ENCODE measurements around the gene ADGRG6. TPM values are rescaled to one million over a fixed set of nuclear protein-coding genes. Genes with fewer than 3 reads are reported as not detected.

Gene ADGRG6
- total RNA-seq, 1 donor from 2014 or later, result 3.6 TPM

DNA sequence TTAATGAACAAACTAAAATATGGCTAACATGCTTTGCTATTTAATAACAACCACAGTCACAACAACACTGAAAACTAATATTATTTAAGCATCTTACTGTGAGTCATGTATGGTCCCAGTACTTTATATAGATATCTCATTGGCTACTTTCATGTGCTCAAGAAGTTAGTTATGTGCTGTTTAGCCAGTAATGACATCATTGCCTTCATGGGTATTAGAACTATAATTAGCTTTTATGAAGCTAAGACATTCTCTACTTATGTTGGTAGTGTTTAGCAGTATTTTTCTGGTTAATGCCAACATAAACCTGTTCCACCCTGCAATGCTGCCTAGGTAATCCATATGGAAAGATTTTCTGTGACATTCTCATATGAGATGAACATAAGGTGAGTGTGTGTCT lies 56.1 kb downstream of the ADGRG6 start:
- no peaks in the 10 kb centered on the region for H3K4me1 ChIP-seq
- H3K36me3 ChIP-seq, result no peaks in the 10 kb centered on the region
- intact Hi-C loops (cut with micrococcal nuclease), result no loop called here
- DNase-seq, result no peak
- H3K27ac ChIP-seq (replicated peaks), result no peak overlapping the region
- H3K27me3 ChIP-seq (ENCODE audit: low read depth), result peaks cover 6% of the 10 kb centered on the region
- no peaks in the 10 kb centered on the region for H3K9me3 ChIP-seq (replicated peaks)
- no peak overlapping the region for H3K4me3 ChIP-seq
- TF ChIP-seq, protein P1, sequence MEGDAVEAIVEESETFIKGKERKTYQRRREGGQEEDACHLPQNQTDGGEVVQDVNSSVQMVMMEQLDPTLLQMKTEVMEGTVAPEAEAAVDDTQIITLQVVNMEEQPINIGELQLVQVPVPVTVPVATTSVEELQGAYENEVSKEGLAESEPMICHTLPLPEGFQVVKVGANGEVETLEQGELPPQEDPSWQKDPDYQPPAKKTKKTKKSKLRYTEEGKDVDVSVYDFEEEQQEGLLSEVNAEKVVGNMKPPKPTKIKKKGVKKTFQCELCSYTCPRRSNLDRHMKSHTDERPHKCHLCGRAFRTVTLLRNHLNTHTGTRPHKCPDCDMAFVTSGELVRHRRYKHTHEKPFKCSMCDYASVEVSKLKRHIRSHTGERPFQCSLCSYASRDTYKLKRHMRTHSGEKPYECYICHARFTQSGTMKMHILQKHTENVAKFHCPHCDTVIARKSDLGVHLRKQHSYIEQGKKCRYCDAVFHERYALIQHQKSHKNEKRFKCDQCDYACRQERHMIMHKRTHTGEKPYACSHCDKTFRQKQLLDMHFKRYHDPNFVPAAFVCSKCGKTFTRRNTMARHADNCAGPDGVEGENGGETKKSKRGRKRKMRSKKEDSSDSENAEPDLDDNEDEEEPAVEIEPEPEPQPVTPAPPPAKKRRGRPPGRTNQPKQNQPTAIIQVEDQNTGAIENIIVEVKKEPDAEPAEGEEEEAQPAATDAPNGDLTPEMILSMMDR (IDR thresholded peaks at IDR 0.05; ENCODE audit: borderline replicate concordance), result no peak

DNA sequence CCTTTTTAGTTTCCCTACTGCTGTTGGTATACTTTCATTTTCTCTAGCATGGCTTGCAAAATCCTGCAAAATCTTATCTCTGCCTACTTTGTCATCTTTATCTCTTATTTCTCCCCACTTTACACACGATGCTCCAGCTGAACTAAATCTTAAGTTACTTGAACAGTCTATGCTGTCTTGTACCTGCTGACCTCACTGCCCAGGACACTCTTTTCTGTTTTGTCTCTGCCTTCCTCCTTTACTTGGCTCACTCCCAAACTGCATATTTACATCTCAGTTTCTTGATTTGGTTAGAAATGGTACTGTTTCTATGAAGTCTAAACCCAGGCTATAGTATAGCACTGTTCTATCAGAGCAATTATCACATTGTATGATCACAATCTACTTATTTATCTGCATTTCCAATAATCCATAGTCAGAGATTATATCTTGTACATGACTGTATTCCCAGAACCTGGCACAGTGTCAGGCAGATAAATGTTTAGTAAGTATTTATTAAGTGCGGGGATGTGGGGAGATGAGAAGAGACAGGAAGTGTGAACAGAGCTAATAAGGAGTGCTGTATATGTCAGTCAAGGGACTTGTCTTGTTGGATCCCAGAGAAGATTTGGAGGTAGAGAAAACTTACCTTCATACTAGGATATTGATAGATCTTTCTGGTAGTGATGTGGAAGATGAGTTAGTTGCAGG lies 57.6 kb downstream of the ADGRG6 start:
- Histone ChIP-seq H3K36me3 (no peaks in the 10 kb centered on the region), H3K4me3 (no peak overlapping the region), H3K27ac (replicated peaks) (no peak overlapping the region), H3K27me3 (ENCODE audit: low read depth) (peaks cover 6% of the 10 kb centered on the region), H3K9me3 (replicated peaks) (no peaks in the 10 kb centered on the region), H3K4me1 (no peaks in the 10 kb centered on the region)
- TF ChIP-seq, protein P1 (IDR thresholded peaks at IDR 0.05; ENCODE audit: borderline replicate concordance), result no peak
- DNase-seq, result no peak
- intact Hi-C loops (cut with micrococcal nuclease), result no loop called here

DNA sequence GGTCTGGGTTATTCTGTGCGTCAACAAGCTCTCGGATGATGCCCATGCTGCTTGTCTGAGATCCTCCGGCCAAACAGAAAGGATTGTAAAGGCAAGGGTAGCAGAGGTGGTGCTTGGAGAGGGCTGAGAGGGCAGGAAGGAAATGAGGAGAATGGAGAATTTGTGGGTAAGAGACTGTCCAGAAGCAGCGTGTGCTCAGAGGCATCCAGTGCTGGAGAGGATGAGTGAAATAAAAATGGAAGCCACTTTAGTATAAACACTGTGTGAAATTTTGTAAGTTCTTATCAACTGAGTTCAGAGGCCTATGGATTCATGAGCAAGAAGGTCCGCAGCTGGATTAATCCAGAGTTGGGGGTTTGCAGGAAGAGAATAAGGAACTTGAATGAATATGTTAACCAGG lies 59.5 kb downstream of the ADGRG6 start:
- Histone ChIP-seq H3K4me1 (no peaks in the 10 kb centered on the region), H3K4me3 (no peak overlapping the region), H3K36me3 (no peaks in the 10 kb centered on the region), H3K9me3 (replicated peaks) (no peaks in the 10 kb centered on the region), H3K27ac (replicated peaks) (no peak overlapping the region), H3K27me3 (ENCODE audit: low read depth) (peaks cover 6% of the 10 kb centered on the region)
- no peak for DNase-seq
- TF ChIP-seq, protein P1 (IDR thresholded peaks at IDR 0.05; ENCODE audit: borderline replicate concordance), result no peak
- intact Hi-C loops (cut with micrococcal nuclease), result no loop called here

DNA sequence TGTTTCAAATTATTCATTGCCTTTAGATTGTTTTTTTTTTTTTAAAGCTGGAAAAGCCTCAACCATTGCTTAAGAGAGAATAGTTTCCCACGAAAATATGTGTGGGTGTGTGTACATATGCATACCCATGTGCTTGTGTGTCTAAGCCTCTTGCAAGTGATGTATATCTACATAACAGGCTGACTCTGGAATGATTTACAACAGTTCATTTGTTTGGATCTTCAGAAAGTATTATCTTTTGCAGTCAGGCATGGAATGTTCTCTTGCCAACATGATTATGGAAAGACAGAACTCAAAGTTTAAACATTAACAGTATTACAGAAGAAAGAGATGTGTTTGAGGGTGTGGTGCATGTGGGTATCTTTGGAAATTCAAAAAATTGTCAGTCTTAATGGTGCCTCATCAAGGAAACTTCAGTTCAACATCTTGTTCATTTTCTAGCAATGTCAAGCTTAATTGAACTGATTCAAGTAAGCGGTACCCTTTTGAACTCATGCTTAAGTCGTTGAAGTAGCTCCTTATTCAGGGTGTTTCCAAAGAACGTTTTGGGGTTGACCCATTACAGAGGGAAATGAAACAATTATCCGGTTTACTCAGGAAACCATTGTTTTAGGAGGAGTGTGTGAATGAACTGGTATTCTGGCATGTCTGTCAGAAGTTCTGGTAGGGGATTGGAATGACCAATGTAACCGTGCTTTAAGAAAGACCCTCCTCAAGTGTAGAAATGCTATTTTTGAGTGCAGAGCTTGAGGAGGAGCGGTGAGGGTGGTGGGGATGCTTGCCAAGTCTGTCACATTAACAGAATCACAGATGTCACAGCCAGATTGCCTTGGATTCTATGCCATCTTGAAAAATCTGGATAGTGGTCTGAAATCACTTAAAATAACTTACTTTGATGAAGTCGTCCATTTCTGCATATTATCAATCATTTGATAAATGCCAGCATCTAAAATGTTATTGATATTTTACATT lies 60.3 kb downstream of the ADGRG6 start:
- Histone ChIP-seq H3K27me3 (ENCODE audit: low read depth) (peaks cover 6% of the 10 kb centered on the region), H3K36me3 (no peaks in the 10 kb centered on the region), H3K9me3 (replicated peaks) (no peaks in the 10 kb centered on the region), H3K4me3 (no peak overlapping the region), H3K27ac (replicated peaks) (no peak overlapping the region), H3K4me1 (no peaks in the 10 kb centered on the region)
- TF ChIP-seq, protein P1 (IDR thresholded peaks at IDR 0.05; ENCODE audit: borderline replicate concordance), result no peak
- intact Hi-C loops (cut with micrococcal nuclease), result no loop called here
- DNase-seq, result no peak

DNA sequence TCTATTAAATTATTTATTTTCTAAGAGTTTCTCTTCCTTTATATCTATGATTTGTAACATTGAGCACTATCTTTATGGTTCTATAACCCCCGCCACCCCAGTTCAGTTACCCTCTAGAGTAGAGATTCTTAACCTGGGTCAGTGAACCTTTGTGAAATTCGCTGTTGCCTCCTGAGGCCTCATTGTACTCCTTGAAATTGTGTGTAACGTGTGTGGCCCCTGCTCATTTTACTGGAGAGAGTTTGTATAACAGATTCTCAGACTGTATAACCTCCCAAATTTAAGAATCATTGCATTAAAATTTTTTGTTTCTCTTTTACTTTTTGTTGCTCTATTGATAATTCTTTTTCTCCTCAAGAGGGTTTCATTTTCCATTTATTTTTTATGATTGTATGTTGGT lies 65.3 kb downstream of the ADGRG6 start:
- TF ChIP-seq, protein P1 (IDR thresholded peaks at IDR 0.05; ENCODE audit: borderline replicate concordance), result no peak
- H3K4me3 ChIP-seq, result no peak overlapping the region
- no peaks in the 10 kb centered on the region for H3K36me3 ChIP-seq
- peaks cover 8% of the 10 kb centered on the region for H3K4me1 ChIP-seq
- intact Hi-C loops (cut with micrococcal nuclease), result no loop called here
- no peak for DNase-seq
- H3K27me3 ChIP-seq (ENCODE audit: low read depth), result no peaks in the 10 kb centered on the region
- no peaks in the 10 kb centered on the region for H3K9me3 ChIP-seq (replicated peaks)
- H3K27ac ChIP-seq (replicated peaks), result no peak overlapping the region

Data from left ventricle myocardium inferior (tissue), 1 donor.